CD4-positive, alpha-beta T cell treated with Interleukin-6 for 4 hours (primary cell): Measurements from ENCODE around the gene TULP4.
"Not testable (repeated sequence)": the region's sequence is repeated elsewhere in the genome, so short reads cannot be mapped to it uniquely, and the experiment has no call there.

Experiments used
- DNase-seq: peaks from one replicate; pipeline ENCODE4 v3.0.0-alpha.2; 2020; ENCODE audit warnings: mixed read lengths

TULP4 gene

GRCh38 chr6:158431560-158431959 lies 119.3 kb downstream of the TULP4 start:
- no peak for DNase-seq

- no peak for DNase-seq
Measured at GRCh38 chr6:158437571-158437970, 125.3 kb downstream of the TULP4 start.

- DNase-seq: no peak
Measured at GRCh38 chr6:158438226-158438625, 126.0 kb downstream of the TULP4 start.

GRCh38 chr6:158439255-158439654 lies 127.0 kb downstream of the TULP4 start:
- no peak for DNase-seq

GRCh38 chr6:158441716-158442215 lies 129.5 kb downstream of the TULP4 start:
- DNase-seq: no peak

GRCh38 chr6:158442306-158442705 lies 130.0 kb downstream of the TULP4 start:
- no peak for DNase-seq

GRCh38 chr6:158445426-158446085 lies 133.3 kb downstream of the TULP4 start:
- DNase-seq: no peak

GRCh38 chr6:158448856-158449255 lies 136.6 kb downstream of the TULP4 start:
- DNase-seq: no peak

- no peak for DNase-seq
Measured at GRCh38 chr6:158452191-158452590, 139.9 kb downstream of the TULP4 start.

GRCh38 chr6:158457131-158457530 lies 144.9 kb downstream of the TULP4 start:
- DNase-seq: no peak

- DNase-seq: no peak
Measured at GRCh38 chr6:158457616-158458278, 145.5 kb downstream of the TULP4 start.

- no peak for DNase-seq
Measured at GRCh38 chr6:158459726-158460125, 147.5 kb downstream of the TULP4 start.

- DNase-seq: no peak
Measured at GRCh38 chr6:158460602-158461169, 148.4 kb downstream of the TULP4 start.

GRCh38 chr6:158461954-158462353 lies 149.7 kb downstream of the TULP4 start:
- no peak for DNase-seq

GRCh38 chr6:158464483-158464882 lies 152.2 kb downstream of the TULP4 start:
- DNase-seq: no peak

GRCh38 chr6:158465257-158465656 lies 153.0 kb downstream of the TULP4 start:
- no peak for DNase-seq

- no peak for DNase-seq
Measured at GRCh38 chr6:158465747-158466146, 153.5 kb downstream of the TULP4 start.

- DNase-seq: no peak
Measured at GRCh38 chr6:158467923-158468322, 155.7 kb downstream of the TULP4 start.

GRCh38 chr6:158468666-158469065 lies 156.4 kb downstream of the TULP4 start:
- no peak for DNase-seq

- DNase-seq: not testable (repeated sequence)
Measured at GRCh38 chr6:158470023-158470422, 157.8 kb downstream of the TULP4 start.

GRCh38 chr6:158471339-158471738 lies 159.1 kb downstream of the TULP4 start:
- DNase-seq: no peak

GRCh38 chr6:158472447-158472846 lies 160.2 kb downstream of the TULP4 start:
- DNase-seq: no peak

- DNase-seq: no peak
Measured at GRCh38 chr6:158474961-158475343, 162.7 kb downstream of the TULP4 start.
